HG02981 (cell line): ENCODE results near the gene CFAP77.

Experiments used
- ATAC-seq: cut with Tn5 transposase; IDR thresholded peaks from one replicate; pipeline ENCODE4 v1.9.1; 2021; ENCODE audit warnings: mild to moderate bottlenecking, moderate library complexity; ENCODE audit not compliant: unreplicated experiment

Gene CFAP77

GRCh38 chr9:132514011-132514744 is 104.2 kb downstream of the CFAP77 start:
- ATAC-seq: no peak

DNA sequence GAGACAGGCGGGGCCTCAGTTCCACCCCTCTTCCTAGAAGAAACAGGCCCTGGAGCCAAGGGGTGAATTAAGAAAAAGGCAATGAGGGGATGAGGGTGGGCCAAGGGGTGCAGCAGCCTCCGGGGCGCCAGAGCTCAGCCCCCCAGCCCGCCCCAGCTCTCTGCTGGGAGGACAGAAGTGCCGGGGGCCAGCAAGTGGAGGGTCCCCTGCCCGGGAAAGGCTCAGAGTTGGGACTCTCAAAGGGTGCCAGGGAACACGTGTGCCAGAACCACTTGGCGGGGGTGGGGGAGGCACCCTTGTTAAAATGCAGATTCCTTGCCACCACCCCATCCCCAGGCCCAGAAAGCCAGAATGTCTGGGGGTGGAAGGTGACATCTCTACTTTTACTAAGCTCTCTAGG is 104.8 kb downstream of the CFAP77 start:
- ATAC-seq: no peak

DNA sequence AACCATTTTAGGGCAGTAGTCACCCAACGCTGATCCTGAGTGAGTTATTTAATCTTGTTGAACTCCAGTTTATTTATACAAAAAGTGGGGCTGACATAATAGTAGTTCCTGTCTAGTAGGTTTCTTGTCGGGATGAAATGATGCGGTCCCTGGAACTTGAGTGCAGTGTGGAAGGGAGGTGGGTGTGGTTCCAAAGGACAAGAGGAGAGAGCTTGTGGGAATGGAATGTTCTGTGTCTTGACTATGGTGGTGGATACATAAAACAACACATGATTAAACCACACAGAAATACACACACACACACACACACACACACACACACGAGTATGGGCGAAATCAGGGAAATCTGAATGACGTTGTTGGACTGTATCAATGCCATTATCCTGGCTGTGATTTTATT is 106.3 kb downstream of the CFAP77 start:
- ATAC-seq: no peak

- no peak for ATAC-seq
Measured at GRCh38 chr9:132516911-132517310, 106.9 kb downstream of the CFAP77 start.

DNA sequence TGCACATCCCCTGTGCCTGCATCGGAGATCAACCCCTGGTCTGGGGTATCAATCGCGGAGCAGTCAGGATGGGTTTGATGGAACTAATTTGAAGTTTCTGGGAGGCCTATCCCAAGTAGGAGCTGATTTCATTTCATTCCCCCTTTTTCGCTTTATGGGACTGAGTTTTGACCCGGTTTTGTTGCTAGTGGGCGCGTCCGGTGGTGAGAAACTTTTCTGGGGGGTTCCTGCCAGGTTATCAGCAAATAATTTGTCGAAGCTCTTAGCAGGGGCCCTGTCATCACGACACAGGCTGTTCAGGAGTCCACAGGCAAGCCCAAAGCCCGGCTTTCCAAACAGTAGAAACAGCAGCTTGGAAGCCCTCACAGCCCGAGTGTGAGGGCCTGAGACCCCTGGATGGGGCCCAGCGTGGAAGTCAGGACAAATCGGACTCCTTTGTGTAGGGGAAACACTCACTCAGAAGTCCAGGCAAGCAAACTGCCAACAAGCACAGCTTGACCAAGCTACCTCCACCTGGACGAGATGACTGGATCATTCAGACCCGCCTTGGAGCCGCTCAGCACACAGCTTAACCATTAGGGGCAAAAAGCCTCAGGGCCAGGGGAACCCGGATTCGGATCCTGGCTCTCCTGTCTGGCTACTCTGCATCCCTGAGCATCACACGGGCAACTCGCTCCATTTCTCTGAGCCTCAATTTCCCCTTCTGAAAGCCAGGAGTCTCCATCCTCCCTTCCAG is 108.0 kb downstream of the CFAP77 start:
- no peak for ATAC-seq

GRCh38 chr9:132518626-132519025 is 108.6 kb downstream of the CFAP77 start:
- no peak for ATAC-seq

DNA sequence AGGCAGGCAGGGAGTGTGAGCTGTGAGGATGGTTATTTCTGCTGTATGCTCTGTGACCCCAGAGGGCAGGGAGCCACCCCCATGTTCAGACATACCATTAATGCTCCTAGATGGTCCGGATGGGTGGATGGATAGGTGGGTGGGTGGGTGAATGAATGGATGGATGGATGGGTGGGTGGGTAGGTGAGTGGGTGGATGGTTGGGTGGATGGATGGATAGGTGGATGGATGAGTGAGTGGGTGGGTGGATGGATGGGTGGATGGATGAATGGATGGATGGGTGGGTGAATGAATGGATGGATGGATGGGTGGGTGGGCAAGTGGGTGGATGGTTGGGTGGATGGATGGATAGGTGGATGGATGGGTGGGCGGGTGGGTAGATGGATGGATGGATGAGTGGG is 109.0 kb downstream of the CFAP77 start:
- no peak for ATAC-seq

DNA sequence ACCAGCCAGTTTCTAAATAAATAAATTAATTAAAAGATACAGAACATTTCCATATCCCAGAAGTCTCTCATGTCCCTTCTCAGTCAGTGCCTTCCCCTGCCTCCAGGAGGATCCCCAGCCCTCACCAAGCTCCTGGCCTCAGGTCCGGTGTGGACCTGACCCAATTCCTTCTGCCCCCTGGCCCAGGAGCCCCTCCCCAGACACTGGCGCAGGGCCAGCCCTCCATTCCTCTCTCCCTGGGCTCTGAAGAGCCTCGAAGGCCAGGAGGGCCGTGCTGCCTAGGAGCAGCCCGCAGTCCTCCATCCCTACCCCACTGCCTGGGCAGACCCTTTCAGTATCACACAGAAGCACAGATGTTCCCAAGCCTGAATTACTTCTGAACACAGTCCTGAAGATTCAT is 110.6 kb downstream of the CFAP77 start:
- ATAC-seq: no peak

GRCh38 chr9:132525308-132526023 is 115.5 kb downstream of the CFAP77 start:
- no peak for ATAC-seq

- ATAC-seq: no peak
Measured at GRCh38 chr9:132531195-132531594, 121.2 kb downstream of the CFAP77 start.

GRCh38 chr9:132531710-132532570 is 121.9 kb downstream of the CFAP77 start:
- ATAC-seq: no peak

DNA sequence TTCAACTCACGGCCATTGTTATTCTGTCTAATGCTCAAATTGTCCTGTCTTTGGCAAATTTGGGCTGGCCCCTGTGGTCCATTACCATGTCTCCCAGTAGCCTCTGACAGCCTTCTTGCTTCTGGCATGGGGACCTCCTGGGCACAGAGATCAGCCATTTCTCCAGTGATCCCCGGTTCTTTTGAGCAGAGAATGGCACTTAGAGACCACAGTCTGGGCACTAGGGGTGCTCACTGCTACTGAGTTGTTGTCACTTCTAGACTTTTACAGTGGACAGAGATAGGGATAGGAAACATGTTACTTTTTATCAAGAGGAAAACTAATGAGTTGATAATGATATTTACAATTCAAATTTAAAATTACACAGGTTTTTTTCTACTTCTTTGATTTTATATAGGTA is 124.8 kb downstream of the CFAP77 start:
- no peak for ATAC-seq

DNA sequence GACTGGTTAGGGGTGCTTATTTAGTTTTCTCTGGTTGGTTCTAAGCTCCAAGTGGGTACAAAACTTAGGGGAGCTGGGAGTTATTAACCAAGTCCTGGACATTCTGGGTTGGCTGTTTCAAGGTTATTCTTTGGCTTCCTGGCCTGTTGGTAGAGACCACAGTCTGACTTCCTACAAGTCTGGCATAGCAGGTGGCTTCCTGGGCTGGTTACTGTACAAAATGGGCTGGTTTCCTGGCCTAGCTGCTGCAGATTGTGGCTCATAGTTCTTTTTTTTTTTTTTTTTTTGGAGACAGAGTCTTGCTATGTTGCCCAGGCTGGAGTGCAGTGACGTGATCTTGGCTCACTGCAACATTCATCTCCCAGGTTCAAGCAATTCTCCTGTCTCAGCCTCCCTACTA is 126.1 kb downstream of the CFAP77 start:
- ATAC-seq: no peak

GRCh38 chr9:132537352-132537751 is 127.3 kb downstream of the CFAP77 start:
- no peak for ATAC-seq

- no peak for ATAC-seq
Measured at GRCh38 chr9:132538071-132538470, 128.1 kb downstream of the CFAP77 start.

DNA sequence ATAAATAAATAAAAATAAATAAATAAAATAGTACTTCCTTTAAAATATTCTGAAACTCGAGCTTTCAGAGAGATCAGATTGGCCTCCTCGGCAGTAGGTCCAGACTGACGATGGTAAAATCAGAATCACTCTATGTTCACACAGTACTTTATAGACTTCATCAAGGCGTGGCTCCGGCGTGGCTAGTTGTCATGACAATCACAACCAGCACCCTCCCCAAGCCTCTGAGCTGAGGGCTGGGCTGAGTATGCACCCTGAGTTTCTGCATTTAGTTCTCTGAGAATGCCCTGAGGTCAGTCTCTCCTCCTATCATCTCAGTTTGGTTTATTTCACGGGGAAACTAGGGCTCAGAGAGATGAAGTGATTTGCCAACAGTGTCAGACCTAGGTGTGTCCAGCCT is 129.1 kb downstream of the CFAP77 start:
- no peak for ATAC-seq

DNA sequence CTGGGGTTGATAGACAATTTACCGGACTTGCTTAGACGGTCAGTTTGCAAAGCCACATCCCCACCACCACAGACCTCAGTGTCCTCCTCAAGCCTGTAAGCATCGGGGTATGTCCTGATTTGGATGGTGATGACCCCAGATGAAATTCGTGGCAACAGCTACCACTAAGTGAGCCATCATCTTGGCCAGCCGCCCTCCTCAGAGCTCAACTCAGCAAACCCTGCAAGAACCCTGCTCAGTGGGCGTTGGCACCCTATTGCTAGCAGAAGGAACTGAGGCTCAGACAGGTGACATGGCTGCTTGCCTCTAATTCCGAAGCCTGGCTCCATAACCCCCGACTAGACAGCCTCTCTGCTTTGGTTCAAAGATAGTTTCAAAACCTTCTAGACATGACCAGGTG is 131.0 kb downstream of the CFAP77 start:
- no peak for ATAC-seq

GRCh38 chr9:132541870-132542830 is 132.1 kb downstream of the CFAP77 start:
- no peak for ATAC-seq

- no peak for ATAC-seq
Measured at GRCh38 chr9:132543251-132543650, 133.2 kb downstream of the CFAP77 start.

GRCh38 chr9:132543960-132544359 is 133.9 kb downstream of the CFAP77 start:
- no peak for ATAC-seq
